ENCODE data around the gene GAL3ST3. TPM values are rescaled to one million over a fixed set of nuclear protein-coding genes. Genes with fewer than 3 reads are reported as not detected.

The GAL3ST3 gene
- polyA plus RNA-seq, 3 donors = not detected

- intact Hi-C loops (cut with micrococcal nuclease) = no loop called here
- Histone ChIP-seq H3K79me2 (ENCODE audit: insufficient read depth, low read length) (peaks cover 46% of the 10 kb centered on the region), H3K4me3 (replicated peaks in 1 of 3; ENCODE audit: low read depth in 2 of 3, low read length in 3 of 3) (peak overlapping the region; percentile 91 to 97 (median 94)), H3K9ac (ENCODE audit: insufficient read depth, low read length, poor library complexity, severe bottlenecking) (peak overlapping the region; percentile 95), H3K9me3 (replicated peaks in 1 of 2; ENCODE audit: control insufficient read depth in 1 of 2, insufficient read depth in 1 of 2, low read length in 2 of 2) (no peaks in the 10 kb centered on the region), H3K4me1 (ENCODE audit: control insufficient read depth in 1 of 2, insufficient read depth in 2 of 2, low read length in 2 of 2) (peaks cover 16 to 26% of the 10 kb centered on the region in 2 donors), H2AFZ (ENCODE audit: insufficient read depth, low read depth, low read length, poor library complexity, severe bottlenecking) (peak overlapping the region; percentile 94), H4K20me1 (ENCODE audit: insufficient read depth, low read length) (peaks cover 5% of the 10 kb centered on the region), H3K27ac (ENCODE audit: low read depth in 1 of 2, low read length in 2 of 2) (peak overlapping the region; percentile 73 to 95), H3K4me2 (replicated peaks; ENCODE audit: extremely low read depth, low read length, poor library complexity, severe bottlenecking) (peak overlapping the region; percentile 85), H3K36me3 (replicated peaks in 1 of 2; ENCODE audit: control insufficient read depth in 1 of 2, insufficient read depth in 2 of 2, low read length in 2 of 2) (peaks cover 30 to 35% of the 10 kb centered on the region in 2 donors), H3K27me3 (ENCODE audit: control insufficient read depth in 2 of 2, insufficient read depth in 2 of 2, low read length in 2 of 2) (peaks cover 2 to 19% of the 10 kb centered on the region in 2 donors)
- Mint-ChIP-seq H3K36me3 (peaks cover 34 to 43% of the 10 kb centered on the region in 2 donors), H3K4me1 (peaks cover 20% of the 10 kb centered on the region), H3K27me3 (ENCODE audit: low read depth in 3 of 3) (peaks cover 18 to 22% (median 18%) of the 10 kb centered on the region in 3 donors), H3K4me3 (peak overlapping the region; percentile 97 to 99), H3K27ac (peak overlapping the region; percentile 93 to 98 (median 97)), H3K9me3 (peaks cover 0 to 4% (median 0%) of the 10 kb centered on the region in 7 donors)
- DNase-seq = no peak
- WGBS (ENCODE audit: insufficient coverage) = 1% methylated on average over 17 of the region's 17 CpGs
- TF ChIP-seq, protein P1, sequence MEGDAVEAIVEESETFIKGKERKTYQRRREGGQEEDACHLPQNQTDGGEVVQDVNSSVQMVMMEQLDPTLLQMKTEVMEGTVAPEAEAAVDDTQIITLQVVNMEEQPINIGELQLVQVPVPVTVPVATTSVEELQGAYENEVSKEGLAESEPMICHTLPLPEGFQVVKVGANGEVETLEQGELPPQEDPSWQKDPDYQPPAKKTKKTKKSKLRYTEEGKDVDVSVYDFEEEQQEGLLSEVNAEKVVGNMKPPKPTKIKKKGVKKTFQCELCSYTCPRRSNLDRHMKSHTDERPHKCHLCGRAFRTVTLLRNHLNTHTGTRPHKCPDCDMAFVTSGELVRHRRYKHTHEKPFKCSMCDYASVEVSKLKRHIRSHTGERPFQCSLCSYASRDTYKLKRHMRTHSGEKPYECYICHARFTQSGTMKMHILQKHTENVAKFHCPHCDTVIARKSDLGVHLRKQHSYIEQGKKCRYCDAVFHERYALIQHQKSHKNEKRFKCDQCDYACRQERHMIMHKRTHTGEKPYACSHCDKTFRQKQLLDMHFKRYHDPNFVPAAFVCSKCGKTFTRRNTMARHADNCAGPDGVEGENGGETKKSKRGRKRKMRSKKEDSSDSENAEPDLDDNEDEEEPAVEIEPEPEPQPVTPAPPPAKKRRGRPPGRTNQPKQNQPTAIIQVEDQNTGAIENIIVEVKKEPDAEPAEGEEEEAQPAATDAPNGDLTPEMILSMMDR (IDR thresholded peaks at IDR 0.05) = no peak
These were observed 3.7 kb upstream of the GAL3ST3 start for GRCh38 chr11:66052664-66052982.

- Histone ChIP-seq H3K9ac (ENCODE audit: insufficient read depth, low read length, poor library complexity, severe bottlenecking) (peak within 1 kb of the TSS; percentile 95), H3K4me2 (replicated peaks; ENCODE audit: extremely low read depth, low read length, poor library complexity, severe bottlenecking) (peak within 1 kb of the TSS; percentile 85), H3K27me3 (ENCODE audit: control insufficient read depth in 2 of 2, insufficient read depth in 2 of 2, low read length in 2 of 2) (peaks cover 2 to 19% of the 10 kb centered on the region in 2 donors), H3K79me2 (ENCODE audit: insufficient read depth, low read length) (peaks cover 42% of the 10 kb centered on the region), H4K20me1 (ENCODE audit: insufficient read depth, low read length) (peaks cover 5% of the 10 kb centered on the region), H3K9me3 (replicated peaks in 1 of 2; ENCODE audit: control insufficient read depth in 1 of 2, insufficient read depth in 1 of 2, low read length in 2 of 2) (no peaks in the 10 kb centered on the region), H3K4me3 (replicated peaks in 1 of 3; ENCODE audit: low read depth in 2 of 3, low read length in 3 of 3) (peak within 1 kb of the TSS; percentile 91 to 97 (median 94)), H3K4me1 (ENCODE audit: control insufficient read depth in 1 of 2, insufficient read depth in 2 of 2, low read length in 2 of 2) (peaks cover 16 to 26% of the 10 kb centered on the region in 2 donors), H2AFZ (ENCODE audit: insufficient read depth, low read depth, low read length, poor library complexity, severe bottlenecking) (peak within 1 kb of the TSS; percentile 94), H3K27ac (ENCODE audit: low read depth in 1 of 2, low read length in 2 of 2) (peak within 1 kb of the TSS; percentile 73 to 95), H3K36me3 (replicated peaks in 1 of 2; ENCODE audit: control insufficient read depth in 1 of 2, insufficient read depth in 2 of 2, low read length in 2 of 2) (peaks cover 25 to 28% of the 10 kb centered on the region in 2 donors)
- Mint-ChIP-seq H3K27ac (peak within 1 kb of the TSS; percentile 93 to 98 (median 97)), H3K4me3 (peak within 1 kb of the TSS; percentile 97 to 99), H3K27me3 (ENCODE audit: low read depth in 3 of 3) (peaks cover 18 to 22% (median 18%) of the 10 kb centered on the region in 3 donors), H3K36me3 (peaks cover 29 to 37% of the 10 kb centered on the region in 2 donors), H3K4me1 (peaks cover 20% of the 10 kb centered on the region), H3K9me3 (peaks cover 0 to 4% (median 0%) of the 10 kb centered on the region in 7 donors)
- TF ChIP-seq, protein P1 (IDR thresholded peaks at IDR 0.05) = no peak
- intact Hi-C loops (cut with micrococcal nuclease) = no loop called here
- peak; percentile 98 for DNase-seq
- under 1% methylated on average over 84 of the region's 84 CpGs for WGBS (ENCODE audit: insufficient coverage)
These were observed 3.1 kb upstream of the GAL3ST3 start, which contains the start of gene SF3B2 for GRCh38 chr11:66051766-66052663. Gene SF3B2, plus strand, starts transcription at chr11:66052364. Its CDS starts 21 bp downstream, at chr11:66052385.
